IPS-18c (cell line): Measurements from ENCODE around the gene TMEM140.
A peak's percentile ranks its signal among the peaks of the same experiment; 100 is the strongest.
"Not testable (repeated sequence)": the region's sequence is repeated elsewhere in the genome, so short reads cannot be mapped to it uniquely, and the experiment has no call there.

Experiments used
- H3K4me3 ChIP-seq: 2 replicates; pipeline ENCODE4 v1.7.0; 2013; ENCODE audit warnings: low read depth, mild to moderate bottlenecking, low read length, moderate library complexity; ENCODE audit not compliant: insufficient read depth
- H3K9me3 ChIP-seq: one replicate; pipeline ENCODE4 v1.6.1; 2013; ENCODE audit warnings: mild to moderate bottlenecking, low read length, moderate library complexity; ENCODE audit not compliant: control insufficient read depth, insufficient read depth

Gene TMEM140

GRCh38 chr7:135199439-135199838 lies 51.6 kb downstream of the TMEM140 start:
- no peak overlapping the region for H3K4me3 ChIP-seq
- H3K9me3 ChIP-seq, result no peaks in the 10 kb centered on the region

- H3K4me3 ChIP-seq, result no peak overlapping the region
- no peaks in the 10 kb centered on the region for H3K9me3 ChIP-seq
These were observed 53.0 kb downstream of the TMEM140 start for GRCh38 chr7:135200821-135201331.

DNA sequence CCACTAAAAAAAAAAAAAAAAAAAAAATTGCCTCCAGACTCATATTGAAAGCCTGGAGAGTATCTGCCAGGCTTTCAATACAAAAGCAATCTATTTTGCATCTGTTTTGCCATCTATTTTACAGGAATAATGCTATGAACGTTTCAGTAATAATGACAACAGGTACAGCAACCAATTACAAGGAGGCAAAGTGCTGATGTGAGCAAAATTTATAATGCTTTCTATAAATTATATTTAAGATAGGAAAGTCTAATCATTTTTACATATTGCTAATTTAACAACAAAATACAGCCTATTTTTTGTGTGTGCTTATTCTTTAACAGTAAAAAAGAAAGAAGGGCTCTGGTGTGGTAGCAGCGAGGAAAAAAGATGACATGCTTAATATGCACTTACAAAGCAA lies 53.5 kb downstream of the TMEM140 start:
- no peaks in the 10 kb centered on the region for H3K9me3 ChIP-seq
- H3K4me3 ChIP-seq, result no peak overlapping the region

GRCh38 chr7:135204341-135204749 lies 56.5 kb downstream of the TMEM140 start:
- H3K9me3 ChIP-seq, result no peaks in the 10 kb centered on the region
- no peak overlapping the region for H3K4me3 ChIP-seq

DNA sequence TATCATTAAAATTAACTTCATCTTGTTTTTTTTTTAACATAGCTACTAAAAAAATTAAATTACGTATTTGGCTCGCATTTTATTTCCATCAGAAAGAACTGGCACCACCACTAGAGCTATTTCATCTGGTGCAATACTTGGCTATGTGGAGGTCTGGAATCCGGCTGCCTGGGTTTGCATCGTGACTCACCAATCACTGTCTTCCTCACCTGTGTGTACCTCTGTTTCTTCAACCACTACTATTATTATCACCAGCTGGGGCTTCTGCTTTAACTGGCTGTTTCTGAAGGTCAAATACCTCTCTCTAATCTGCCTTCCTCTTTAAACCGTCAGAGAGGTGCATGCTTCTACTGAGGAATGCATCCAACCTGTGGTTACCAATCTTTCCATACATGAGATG lies 57.0 kb downstream of the TMEM140 start:
- no peak overlapping the region for H3K4me3 ChIP-seq
- no peaks in the 10 kb centered on the region for H3K9me3 ChIP-seq

GRCh38 chr7:135205850-135206249 lies 58.0 kb downstream of the TMEM140 start:
- Histone ChIP-seq H3K4me3 (no peak overlapping the region), H3K9me3 (no peaks in the 10 kb centered on the region)

DNA sequence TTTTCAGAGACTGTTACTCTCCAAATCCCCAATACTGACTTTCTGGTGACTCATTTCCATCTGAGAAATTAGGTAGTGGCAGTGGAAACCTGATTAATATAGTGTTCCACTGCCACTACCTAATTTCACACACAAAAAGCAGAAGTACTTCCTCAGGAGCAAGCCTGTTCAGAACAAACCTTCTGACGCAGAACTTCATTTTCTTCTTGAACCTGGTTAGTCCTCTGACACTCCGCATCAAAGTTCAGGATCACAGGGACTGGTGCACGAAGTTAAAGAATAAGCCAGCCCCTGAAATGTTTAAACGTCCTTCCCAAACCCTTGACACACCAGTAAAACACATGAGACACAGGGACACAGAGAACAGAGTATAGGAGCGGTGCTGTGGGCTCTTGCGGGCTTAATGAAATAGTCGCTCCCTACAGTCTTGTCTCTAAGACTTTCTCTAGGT lies 59.1 kb downstream of the TMEM140 start:
- Histone ChIP-seq H3K4me3 (no peak overlapping the region), H3K9me3 (no peaks in the 10 kb centered on the region)

- H3K9me3 ChIP-seq, result no peaks in the 10 kb centered on the region
- H3K4me3 ChIP-seq, result no peak overlapping the region
These were observed 59.7 kb downstream of the TMEM140 start for GRCh38 chr7:135207406-135208101.

- no peak overlapping the region for H3K4me3 ChIP-seq
- H3K9me3 ChIP-seq, result no peaks in the 10 kb centered on the region
These were observed 60.4 kb downstream of the TMEM140 start for GRCh38 chr7:135208102-135208793.

GRCh38 chr7:135209225-135209834 lies 61.5 kb downstream of the TMEM140 start:
- Histone ChIP-seq H3K9me3 (no peaks in the 10 kb centered on the region), H3K4me3 (no peak overlapping the region)

GRCh38 chr7:135210888-135211178 lies 63.0 kb downstream of the TMEM140 start:
- no peaks in the 10 kb centered on the region for H3K9me3 ChIP-seq
- H3K4me3 ChIP-seq, result peak overlapping the region; percentile 76

GRCh38 chr7:135211179-135211945 lies 63.5 kb downstream of the TMEM140 start, which contains the start of gene WDR91:
TSS of gene WDR91 (minus strand) at chr7:135211526. CDS start at chr7:135211502, 24 bp downstream.
- H3K4me3 ChIP-seq, result peak within 1 kb of the TSS; percentile 76
- no peaks in the 10 kb centered on the region for H3K9me3 ChIP-seq

DNA sequence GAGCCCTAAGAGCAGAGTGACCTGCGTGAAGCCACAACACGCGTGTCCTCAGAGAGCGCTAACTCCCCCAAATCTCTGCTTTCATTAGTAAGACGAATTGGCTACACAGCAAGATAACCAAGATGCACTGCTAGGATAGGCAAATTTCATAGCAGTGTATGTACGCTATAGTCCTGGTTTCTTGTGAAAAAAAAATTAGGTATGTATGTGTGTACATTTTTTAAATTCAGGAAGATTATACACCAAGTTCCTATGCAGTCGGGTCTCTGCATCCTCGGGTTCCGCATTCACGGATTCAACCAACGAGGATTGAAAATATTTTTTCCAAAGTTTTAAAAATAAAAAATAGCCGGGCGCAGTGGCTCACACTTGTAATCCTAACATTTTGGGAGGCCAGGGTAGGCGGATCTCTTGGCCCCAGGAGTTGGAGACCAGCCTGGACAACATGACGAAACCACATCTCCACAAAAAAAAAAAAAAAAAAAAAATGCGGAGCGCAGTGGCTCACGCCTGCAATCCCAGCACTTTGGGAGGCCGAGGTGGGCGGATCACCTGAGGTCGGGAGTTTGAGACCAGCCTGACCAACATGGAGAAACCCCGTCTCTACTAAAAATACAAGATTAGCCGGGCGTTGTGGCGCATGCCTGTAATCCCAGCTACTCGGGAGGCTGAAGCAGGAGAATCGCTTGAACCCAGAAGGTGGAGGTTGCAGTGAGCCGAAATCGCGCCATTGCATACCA lies 64.2 kb downstream of the TMEM140 start:
- H3K4me3 ChIP-seq, result peak overlapping the region; percentile 76
- not testable (repeated sequence) for H3K9me3 ChIP-seq

GRCh38 chr7:135213831-135214230 lies 66.0 kb downstream of the TMEM140 start:
- H3K4me3 ChIP-seq, result no peak overlapping the region
- H3K9me3 ChIP-seq, result no peaks in the 10 kb centered on the region

- no peak overlapping the region for H3K4me3 ChIP-seq
These were observed 67.3 kb downstream of the TMEM140 start for GRCh38 chr7:135215180-135215579.

GRCh38 chr7:135215698-135216097 lies 67.8 kb downstream of the TMEM140 start:
- no peaks in the 10 kb centered on the region for H3K9me3 ChIP-seq

More at GRCh38 chr7:135215180-135215579, 67.3 kb downstream of the TMEM140 start:
- no peaks in the 10 kb centered on the region for H3K9me3 ChIP-seq

More at GRCh38 chr7:135215698-135216097, 67.8 kb downstream of the TMEM140 start:
- no peak overlapping the region for H3K4me3 ChIP-seq
